Neural progenitor cell (in vitro differentiated cells): ENCODE results near the gene CHEK2. TPM values are rescaled to one million over a fixed set of nuclear protein-coding genes. Genes with fewer than 3 reads are reported as not detected.

Experiments used
- DNase-seq: peaks from one replicate; pipeline ENCODE4 v3.0.0-alpha.2; 2016; ENCODE audit warnings: low spot score
- H2AFZ ChIP-seq: fragments of 200-600 bp; sonication (generic); replicated peaks from 2 replicates; pipeline ENCODE4 v1.6.1; 2016; ENCODE audit warnings: antibody characterized with exemption
- H3F3A ChIP-seq: fragments of 200-600 bp; sonication (generic); 2 replicates; pipeline ENCODE4 v1.6.1; 2016; ENCODE audit warnings: antibody characterized with exemption, low read depth
- H3K27ac ChIP-seq: fragments of 200-600 bp; sonication (generic); 2 replicates; pipeline ENCODE4 v1.5.1; 2016; ENCODE audit warnings: mild to moderate bottlenecking
- H3K27me3 ChIP-seq: fragments of 200-600 bp; sonication (generic); 2 replicates; pipeline ENCODE4 v1.6.1; 2016; ENCODE audit warnings: mild to moderate bottlenecking, moderate library complexity
- H3K36me3 ChIP-seq: fragments of 200-600 bp; sonication (generic); 2 replicates; pipeline ENCODE4 v1.5.1; 2016
- H3K4me1 ChIP-seq: fragments of 200-600 bp; sonication (generic); 2 replicates; pipeline ENCODE4 v1.6.1; 2016; ENCODE audit warnings: mixed run types
- H3K4me2 ChIP-seq: fragments of 200-600 bp; sonication (generic); 2 replicates; pipeline ENCODE4 v1.6.1; 2016
- H3K4me3 ChIP-seq: fragments of 200-600 bp; sonication (generic); 2 replicates; pipeline ENCODE4 v1.5.1; 2016
- H3K79me2 ChIP-seq: fragments of 200-600 bp; sonication (generic); 2 replicates; pipeline ENCODE4 v1.6.1; 2016; ENCODE audit warnings: low read depth
- H3K9ac ChIP-seq: fragments of 200-600 bp; sonication (generic); 2 replicates; pipeline ENCODE4 v1.6.1; 2016
- H3K9me3 ChIP-seq: fragments of 200-600 bp; sonication (generic); 2 replicates; pipeline ENCODE4 v1.5.1; 2016; ENCODE audit warnings: low read depth
- H4K20me1 ChIP-seq: fragments of 200-600 bp; sonication (generic); 2 replicates; pipeline ENCODE4 v1.6.1; 2016; ENCODE audit warnings: low read depth
- H3K27ac Mint-ChIP-seq: 3 replicates; pipeline ENCODE4 v1.8.0; 2021; ENCODE audit warnings: mixed read lengths
- H3K27me3 Mint-ChIP-seq: 2 replicates; pipeline ENCODE4 v1.8.0; 2022; ENCODE audit warnings: low read depth, mild to moderate bottlenecking, inconsistent platforms, moderate library complexity, mixed read lengths; ENCODE audit not compliant: insufficient read depth
- H3K36me3 Mint-ChIP-seq: 3 replicates; pipeline ENCODE4 v1.8.0; 2021; ENCODE audit warnings: mixed read lengths
- H3K4me1 Mint-ChIP-seq: 3 replicates; pipeline ENCODE4 v1.8.0; 2021; ENCODE audit warnings: mixed read lengths
- H3K4me3 Mint-ChIP-seq: 3 replicates; pipeline ENCODE4 v1.8.0; 2021; ENCODE audit warnings: mild to moderate bottlenecking, moderate library complexity, mixed read lengths
- H3K9me3 Mint-ChIP-seq: 3 replicates; pipeline ENCODE4 v1.8.0; 2020; ENCODE audit warnings: mixed read lengths
- EZH2 ChIP-seq: fragments of 200-600 bp; sonication (generic); IDR thresholded peaks from 2 replicates; pipeline ENCODE4 v1.6.1; 2017; ENCODE audit warnings: antibody characterized with exemption, mild to moderate bottlenecking, moderate library complexity
- EZH2phosphoT487 ChIP-seq: fragments of 200-600 bp; sonication (generic); IDR thresholded peaks from 2 replicates; pipeline ENCODE4 v1.6.1; 2017; ENCODE audit warnings: antibody characterized with exemption
- total RNA-seq: library from RNA; depleted of rRNA; stranded (reverse); fragments of >200 nt; gene quantifications from 2 replicates; pipeline ENCODE4 v1.2.3, GENCODE V29; 2015; ENCODE audit warnings: low replicate concordance
- TF ChIP-seq, protein P1 (sequence below): fragments of 200-600 bp; sonication (generic); IDR thresholded peaks from 2 replicates; pipeline ENCODE4 v1.5.1; 2017; ENCODE audit warnings: antibody characterized with exemption, mild to moderate bottlenecking

Gene CHEK2
- total RNA-seq, 1 donor from 2014 or later = 94.4 TPM

DNA sequence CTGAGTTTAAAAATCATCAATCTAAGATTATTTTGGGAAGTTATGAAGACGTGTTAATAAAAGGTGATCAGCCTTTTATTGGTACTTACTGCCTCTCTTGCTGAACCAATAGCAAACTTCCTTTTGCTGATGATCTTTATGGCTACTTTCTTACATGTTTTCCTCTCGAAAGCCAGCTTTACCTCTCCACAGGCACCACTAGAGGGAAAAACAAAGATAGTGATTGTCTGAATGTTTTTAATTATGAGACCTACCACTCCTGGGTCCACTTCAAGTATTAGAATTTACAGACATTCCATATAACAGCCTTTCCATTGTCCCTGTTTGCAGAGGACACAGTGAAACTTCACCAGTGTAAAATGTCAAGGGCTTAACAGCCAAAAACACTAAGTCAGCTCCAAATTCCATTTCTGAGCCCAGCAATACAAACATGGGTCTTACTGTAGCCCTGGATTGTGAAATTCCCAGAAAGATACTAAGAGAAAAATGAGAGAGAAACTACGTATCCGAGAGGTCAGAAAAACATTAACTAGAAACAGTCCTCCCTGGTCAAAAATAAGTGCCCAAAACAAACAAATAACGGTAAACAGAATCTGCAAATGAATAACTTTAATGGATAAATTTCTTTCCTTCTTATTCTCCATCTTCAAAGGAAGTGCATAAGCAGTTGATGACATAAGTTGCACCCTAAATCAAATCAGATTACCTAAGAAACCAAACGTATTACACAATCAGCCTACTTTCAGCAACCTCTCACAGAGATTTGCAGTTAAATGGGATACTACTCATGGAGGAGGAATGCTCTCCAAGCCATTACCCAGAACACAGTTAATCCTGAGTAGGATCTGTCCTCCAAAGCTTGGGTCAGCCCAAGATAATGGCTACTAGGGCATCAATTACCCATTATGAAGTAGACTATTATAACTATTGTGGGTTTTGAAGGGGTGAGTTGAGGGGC is 29.5 kb downstream of the CHEK2 start:
- Mint-ChIP-seq H3K4me3 (no peak overlapping the region), H3K9me3 (no peaks in the 10 kb centered on the region), H3K4me1 (peaks cover 5% of the 10 kb centered on the region), H3K27ac (no peak overlapping the region), H3K27me3 (no peaks in the 10 kb centered on the region), H3K36me3 (peaks cover 12% of the 10 kb centered on the region)
- no peak overlapping the region for H3K4me3 ChIP-seq
- no peak overlapping the region for H3K27ac ChIP-seq
- TF ChIP-seq EZH2 (no peak), EZH2phosphoT487 (no peak)
- TF ChIP-seq, protein P1, sequence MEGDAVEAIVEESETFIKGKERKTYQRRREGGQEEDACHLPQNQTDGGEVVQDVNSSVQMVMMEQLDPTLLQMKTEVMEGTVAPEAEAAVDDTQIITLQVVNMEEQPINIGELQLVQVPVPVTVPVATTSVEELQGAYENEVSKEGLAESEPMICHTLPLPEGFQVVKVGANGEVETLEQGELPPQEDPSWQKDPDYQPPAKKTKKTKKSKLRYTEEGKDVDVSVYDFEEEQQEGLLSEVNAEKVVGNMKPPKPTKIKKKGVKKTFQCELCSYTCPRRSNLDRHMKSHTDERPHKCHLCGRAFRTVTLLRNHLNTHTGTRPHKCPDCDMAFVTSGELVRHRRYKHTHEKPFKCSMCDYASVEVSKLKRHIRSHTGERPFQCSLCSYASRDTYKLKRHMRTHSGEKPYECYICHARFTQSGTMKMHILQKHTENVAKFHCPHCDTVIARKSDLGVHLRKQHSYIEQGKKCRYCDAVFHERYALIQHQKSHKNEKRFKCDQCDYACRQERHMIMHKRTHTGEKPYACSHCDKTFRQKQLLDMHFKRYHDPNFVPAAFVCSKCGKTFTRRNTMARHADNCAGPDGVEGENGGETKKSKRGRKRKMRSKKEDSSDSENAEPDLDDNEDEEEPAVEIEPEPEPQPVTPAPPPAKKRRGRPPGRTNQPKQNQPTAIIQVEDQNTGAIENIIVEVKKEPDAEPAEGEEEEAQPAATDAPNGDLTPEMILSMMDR = no peak
- H3F3A ChIP-seq = peaks cover 8% of the 10 kb centered on the region
- no peak overlapping the region for H3K4me2 ChIP-seq
- H2AFZ ChIP-seq = no peak overlapping the region
- H3K27me3 ChIP-seq = no peaks in the 10 kb centered on the region
- no peak overlapping the region for H3K9ac ChIP-seq
- no peaks in the 10 kb centered on the region for H3K79me2 ChIP-seq
- H3K9me3 ChIP-seq = no peaks in the 10 kb centered on the region
- peaks cover 6% of the 10 kb centered on the region for H3K36me3 ChIP-seq
- H3K4me1 ChIP-seq = no peaks in the 10 kb centered on the region
- no peaks in the 10 kb centered on the region for H4K20me1 ChIP-seq
- DNase-seq = no peak

DNA sequence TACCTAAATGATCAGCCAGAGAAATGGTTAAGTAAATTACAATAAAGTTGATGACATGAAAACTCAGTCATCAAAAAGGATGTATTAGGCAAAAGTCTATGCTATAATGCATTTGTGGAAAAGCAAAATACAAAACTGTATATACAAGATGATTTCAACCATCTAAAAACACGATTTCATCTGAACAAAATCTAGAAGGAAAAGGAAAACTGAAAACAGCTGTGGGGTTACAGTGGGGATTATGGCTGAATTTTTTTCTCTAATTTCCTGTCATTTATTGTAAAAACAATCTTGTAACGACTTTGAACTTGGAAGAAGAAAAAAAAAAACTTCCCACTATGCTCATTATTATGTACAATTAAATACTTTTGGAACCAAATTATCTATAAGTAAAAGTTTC is 30.3 kb downstream of the CHEK2 start:
- no peak for TF ChIP-seq EZH2
- no peak for TF ChIP-seq EZH2phosphoT487
- TF ChIP-seq, protein P1 = no peak
- no peak for DNase-seq
- Histone ChIP-seq H3K4me3 (no peak overlapping the region), H3K27me3 (no peaks in the 10 kb centered on the region), H3K4me1 (no peaks in the 10 kb centered on the region), H3K4me2 (no peak overlapping the region), H3F3A (peaks cover 8% of the 10 kb centered on the region), H2AFZ (no peak overlapping the region), H3K9ac (no peak overlapping the region), H3K9me3 (no peaks in the 10 kb centered on the region), H3K36me3 (peaks cover 6% of the 10 kb centered on the region), H4K20me1 (no peaks in the 10 kb centered on the region), H3K79me2 (no peaks in the 10 kb centered on the region), H3K27ac (no peak overlapping the region)
- Mint-ChIP-seq H3K4me3 (no peak overlapping the region), H3K27ac (no peak overlapping the region), H3K4me1 (peaks cover 5% of the 10 kb centered on the region), H3K36me3 (peaks cover 10% of the 10 kb centered on the region), H3K27me3 (no peaks in the 10 kb centered on the region), H3K9me3 (no peaks in the 10 kb centered on the region)

DNA sequence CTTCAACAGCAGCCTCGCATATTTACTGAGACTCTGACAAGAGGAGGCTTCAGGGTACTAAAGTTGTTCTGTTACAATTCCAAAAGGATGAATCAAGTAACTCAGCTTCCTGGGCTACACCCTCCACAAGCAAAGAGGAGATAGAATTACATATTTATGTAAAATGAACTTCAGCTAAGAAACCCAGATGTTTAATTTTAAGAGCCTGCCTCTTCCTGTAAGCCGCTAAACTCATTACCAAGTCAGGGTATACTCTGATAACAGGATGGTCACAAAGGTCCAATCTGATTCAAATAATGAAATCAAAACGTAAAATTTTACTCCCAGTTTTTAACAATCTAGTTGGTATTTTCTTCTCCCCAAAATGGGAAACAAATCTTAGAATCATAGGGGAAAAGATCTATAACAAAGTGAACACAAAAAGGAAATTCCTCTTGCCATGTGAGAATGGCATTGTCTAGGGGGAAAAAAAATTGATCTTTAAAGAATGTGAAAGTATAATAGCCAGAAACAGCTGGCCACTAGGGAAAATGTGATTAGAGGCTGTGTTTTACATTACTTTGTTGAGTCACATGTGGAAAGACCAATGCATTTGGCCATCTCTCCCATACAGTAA is 30.9 kb downstream of the CHEK2 start:
- H3K79me2 ChIP-seq = no peaks in the 10 kb centered on the region
- Mint-ChIP-seq H3K27ac (no peak overlapping the region), H3K27me3 (no peaks in the 10 kb centered on the region), H3K36me3 (peaks cover 10% of the 10 kb centered on the region), H3K4me3 (no peak overlapping the region), H3K4me1 (peaks cover 5% of the 10 kb centered on the region), H3K9me3 (no peaks in the 10 kb centered on the region)
- no peak overlapping the region for H2AFZ ChIP-seq
- no peaks in the 10 kb centered on the region for H4K20me1 ChIP-seq
- DNase-seq = no peak
- no peaks in the 10 kb centered on the region for H3K27me3 ChIP-seq
- no peak overlapping the region for H3K4me3 ChIP-seq
- no peak overlapping the region for H3K9ac ChIP-seq
- H3K9me3 ChIP-seq = no peaks in the 10 kb centered on the region
- H3K4me1 ChIP-seq = no peaks in the 10 kb centered on the region
- peaks cover 8% of the 10 kb centered on the region for H3F3A ChIP-seq
- H3K4me2 ChIP-seq = no peak overlapping the region
- peaks cover 6% of the 10 kb centered on the region for H3K36me3 ChIP-seq
- H3K27ac ChIP-seq = no peak overlapping the region
- TF ChIP-seq, protein P1 = no peak
- TF ChIP-seq EZH2 = no peak
- TF ChIP-seq EZH2phosphoT487 = no peak
